Epidermal melanocyte (primary cell): ENCODE results near the gene KCNV2.
"Not testable (repeated sequence)": the region's sequence is repeated elsewhere in the genome, so short reads cannot be mapped to it uniquely, and the experiment has no call there.

Source experiments
- DNase-seq: peaks from one replicate; pipeline ENCODE4 v3.0.0; 2011; ENCODE audit warnings: low spot score; ENCODE audit not compliant: insufficient read length

KCNV2 gene

DNA sequence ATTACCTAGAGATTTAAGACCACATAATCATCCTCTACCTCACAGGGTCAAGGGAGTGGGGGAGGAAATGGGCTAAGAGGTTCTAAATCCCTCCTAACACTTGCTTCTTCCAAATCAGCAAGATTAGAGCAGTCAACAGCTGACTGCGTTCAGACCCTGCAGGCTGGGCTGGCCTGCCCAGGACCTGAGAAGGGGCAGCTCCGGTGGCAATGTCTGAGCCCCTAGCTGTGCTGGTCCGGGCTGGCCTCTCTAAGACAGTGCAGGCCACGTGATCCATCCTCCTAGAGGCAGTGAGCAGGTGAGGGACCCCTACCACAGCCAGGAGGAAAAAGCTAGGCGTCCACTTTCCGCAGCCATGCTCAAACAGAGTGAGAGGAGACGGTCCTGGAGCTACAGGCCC lies at the start of gene KCNV2:
KCNV2 (plus strand) TSS at position 126 of the 400 bp plus-strand sequence; CDS start at position 356, 230 bp downstream.
- no peak for DNase-seq

DNA sequence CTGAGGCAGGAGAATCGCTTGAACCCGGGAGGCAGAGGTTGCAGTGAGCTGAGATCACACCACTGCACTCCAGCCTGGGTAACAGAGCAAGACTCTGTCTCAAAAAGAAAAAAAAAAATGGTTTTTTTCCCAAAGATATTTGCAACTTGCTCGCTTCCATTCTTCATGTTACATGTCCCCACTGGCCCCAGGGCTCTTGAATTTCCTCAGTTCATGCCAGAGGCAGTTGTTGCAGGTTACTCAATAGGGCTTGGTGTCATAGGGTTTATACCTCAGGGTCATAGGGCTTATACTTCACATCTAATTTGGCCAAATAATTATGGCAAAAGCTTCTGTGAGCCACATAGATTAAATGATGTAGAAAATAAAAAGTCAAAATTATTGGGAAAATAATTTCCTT lies 44.1 kb upstream of the KCNV2 start:
- no peak for DNase-seq

DNA sequence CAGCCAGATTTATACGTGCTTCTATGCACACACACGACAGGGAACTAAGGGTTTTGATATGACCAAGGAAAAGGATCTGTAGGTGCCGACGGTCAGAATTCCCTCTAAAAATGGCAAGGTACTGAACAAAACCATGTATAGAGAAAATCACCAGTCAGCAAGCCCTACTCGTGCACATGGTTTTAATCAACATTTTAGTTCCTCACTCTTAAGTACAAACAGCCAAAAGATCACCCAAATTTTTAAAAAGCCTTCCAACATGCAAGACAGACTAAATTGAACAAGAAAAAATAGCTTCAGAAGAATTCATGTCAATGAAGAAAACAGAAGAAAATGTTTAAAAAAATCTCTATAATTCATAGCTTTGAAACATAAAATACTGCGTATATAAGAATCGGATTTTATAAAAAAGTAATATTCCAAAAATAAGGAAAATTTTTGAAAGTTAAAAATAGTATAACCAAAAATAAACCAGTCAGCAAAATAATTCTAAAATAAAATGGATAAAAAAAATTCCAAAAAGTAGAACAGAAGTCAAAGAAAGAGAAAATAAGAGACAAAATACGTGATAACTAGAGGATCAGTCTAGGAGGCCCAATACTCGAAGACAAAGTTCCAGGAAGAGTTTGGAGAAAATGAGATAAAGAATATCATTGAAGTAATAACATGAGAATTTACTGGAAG lies 43.0 kb upstream of the KCNV2 start:
- DNase-seq = no peak

GRCh38 chr9:2675834-2676233 lies 41.5 kb upstream of the KCNV2 start:
- no peak for DNase-seq

DNA sequence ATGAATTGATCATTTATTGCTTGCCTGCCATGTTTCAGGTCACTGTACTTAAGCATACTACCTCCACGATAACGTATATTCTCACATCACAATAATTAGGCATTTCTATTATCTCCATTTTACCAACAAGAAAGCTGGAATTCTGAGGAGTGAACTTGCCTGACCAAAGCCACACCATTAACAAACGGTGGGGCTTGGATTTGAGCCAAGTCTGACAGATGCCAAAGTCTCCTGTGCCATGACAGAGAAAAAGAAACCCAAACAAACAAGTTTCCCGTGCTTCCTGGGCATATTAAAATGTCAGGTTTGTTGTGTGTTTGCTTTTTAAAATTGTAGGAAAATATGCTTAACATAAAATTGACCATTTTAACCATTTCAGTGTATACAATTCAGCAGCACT lies 40.8 kb upstream of the KCNV2 start:
- DNase-seq = no peak

- DNase-seq = no peak
Measured at GRCh38 chr9:2677915-2678889, 39.1 kb upstream of the KCNV2 start.

- DNase-seq = no peak
Measured at GRCh38 chr9:2679011-2679410, 38.3 kb upstream of the KCNV2 start.

DNA sequence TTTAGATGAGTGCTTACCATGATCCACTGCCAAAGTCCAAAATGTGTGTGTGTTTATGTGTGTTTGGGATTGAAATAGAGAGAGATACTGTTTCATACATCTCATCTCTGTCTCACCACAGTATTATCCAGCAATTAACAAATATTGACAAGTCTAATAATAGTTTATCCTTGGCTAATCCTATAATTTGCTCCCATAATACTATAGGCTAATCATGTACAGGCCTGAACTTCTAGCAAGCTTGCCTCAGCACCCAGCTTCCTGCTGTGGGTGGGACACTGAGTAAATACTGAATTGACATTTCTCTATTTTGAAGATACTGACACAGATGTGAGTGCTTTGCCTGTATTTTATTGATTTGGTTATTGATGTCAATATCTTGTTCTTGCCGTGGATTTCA lies 35.3 kb upstream of the KCNV2 start:
- no peak for DNase-seq

DNA sequence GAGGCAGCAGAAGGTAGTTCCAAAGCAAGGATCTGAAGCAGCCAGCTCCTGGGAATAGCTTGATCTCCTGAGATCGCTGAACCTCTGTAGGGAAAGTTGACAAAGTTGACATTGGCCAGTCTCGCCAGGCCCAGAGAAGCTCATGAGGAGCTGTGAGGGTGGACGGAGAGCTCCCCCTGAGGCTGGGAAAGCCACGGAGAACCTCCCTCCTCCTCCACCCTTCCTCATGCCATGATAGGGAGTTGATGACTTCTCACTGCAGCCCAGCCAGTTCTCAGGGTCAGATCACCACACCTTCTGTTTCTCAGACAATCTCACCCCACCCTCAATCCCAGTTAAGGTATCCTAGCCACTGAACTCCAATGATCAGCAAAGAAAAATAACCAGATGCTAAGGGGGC lies 30.4 kb upstream of the KCNV2 start:
- no peak for DNase-seq

DNA sequence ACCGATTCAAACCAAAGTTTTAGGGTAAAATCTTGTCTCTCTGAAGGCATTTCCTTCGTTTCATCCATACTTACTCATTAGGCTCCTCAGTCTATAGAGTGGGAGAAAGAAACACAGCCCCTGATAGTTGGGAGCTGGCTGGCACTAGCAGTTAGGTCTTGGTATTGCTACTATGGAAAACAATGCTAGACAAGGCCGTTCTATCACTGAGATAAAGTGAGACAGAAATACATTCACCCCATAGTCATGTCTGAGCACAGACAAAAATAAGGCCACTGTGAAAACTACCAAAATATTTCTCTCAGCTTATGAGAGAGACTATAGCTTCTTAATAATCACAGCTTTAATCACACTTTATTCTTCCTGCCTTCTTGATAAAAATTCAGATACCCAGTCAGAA lies 28.7 kb upstream of the KCNV2 start:
- no peak for DNase-seq

DNA sequence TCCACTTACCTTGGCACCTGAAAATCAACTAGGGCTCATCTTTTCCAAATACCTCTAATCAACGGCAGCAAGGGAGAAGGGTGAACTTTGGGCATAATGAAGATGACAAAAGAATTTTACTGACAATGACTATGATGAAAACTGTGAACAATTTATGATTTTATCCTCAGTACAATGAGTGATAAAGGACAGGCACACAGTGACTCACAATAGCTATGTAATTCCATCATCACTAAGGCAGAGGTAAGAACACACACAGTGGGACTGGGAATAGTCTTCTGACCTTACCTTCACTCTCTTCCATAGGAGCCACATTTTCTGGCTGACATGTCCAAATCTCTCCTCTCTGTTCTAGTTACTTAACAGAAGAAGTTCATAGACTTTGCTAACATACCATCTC lies 26.1 kb upstream of the KCNV2 start:
- no peak for DNase-seq

- DNase-seq = no peak
Measured at GRCh38 chr9:2691626-2692025, 25.7 kb upstream of the KCNV2 start.

GRCh38 chr9:2693056-2693455 lies 24.3 kb upstream of the KCNV2 start:
- no peak for DNase-seq

DNA sequence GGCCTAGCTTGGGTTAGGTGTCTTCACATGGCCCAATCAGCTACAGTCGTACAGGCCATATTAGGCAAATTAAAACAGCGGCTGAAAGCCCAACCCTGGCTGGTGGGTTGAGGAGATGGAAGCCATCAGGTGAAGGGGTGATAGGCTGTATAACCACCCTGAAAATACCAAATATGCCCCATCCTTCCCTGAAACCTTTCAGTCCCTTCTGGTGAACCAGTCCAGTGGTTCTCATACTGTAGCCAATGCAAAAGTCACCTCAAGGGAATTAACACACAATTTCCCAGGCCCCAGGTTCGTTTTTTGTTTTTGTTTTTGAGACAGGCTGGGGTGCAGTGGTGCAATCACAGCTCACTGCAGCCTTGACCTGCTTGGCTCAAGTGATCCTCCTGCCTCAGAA lies 19.8 kb upstream of the KCNV2 start:
- no peak for DNase-seq

- no peak for DNase-seq
Measured at GRCh38 chr9:2700398-2700797, 16.9 kb upstream of the KCNV2 start.

- no peak for DNase-seq
Measured at GRCh38 chr9:2700909-2701550, 16.3 kb upstream of the KCNV2 start.

DNA sequence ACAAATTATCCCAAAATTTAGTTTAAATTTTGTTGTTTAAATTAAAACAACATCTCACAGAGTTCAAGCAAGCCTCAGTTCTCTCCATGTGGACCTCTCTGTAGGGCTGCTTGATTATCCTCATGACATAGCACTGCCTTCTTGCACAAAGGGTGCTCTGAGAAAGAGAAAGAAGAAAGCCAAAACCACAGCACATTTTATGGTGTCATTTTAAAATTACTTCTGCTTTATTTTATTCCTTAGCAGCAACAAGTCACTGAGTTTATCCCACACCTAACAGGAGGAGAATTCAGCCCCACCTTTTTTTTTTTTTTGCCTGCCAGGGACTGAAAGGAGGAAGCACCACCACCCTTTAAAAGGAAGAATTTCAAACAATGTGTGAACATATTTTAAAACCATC lies 12.8 kb upstream of the KCNV2 start:
- DNase-seq = no peak

GRCh38 chr9:2707256-2707655 lies 10.1 kb upstream of the KCNV2 start:
- not testable (repeated sequence) for DNase-seq

- no peak for DNase-seq
Measured at GRCh38 chr9:2709645-2710101, 7.6 kb upstream of the KCNV2 start.

GRCh38 chr9:2711716-2712115 lies 5.6 kb upstream of the KCNV2 start:
- no peak for DNase-seq

DNA sequence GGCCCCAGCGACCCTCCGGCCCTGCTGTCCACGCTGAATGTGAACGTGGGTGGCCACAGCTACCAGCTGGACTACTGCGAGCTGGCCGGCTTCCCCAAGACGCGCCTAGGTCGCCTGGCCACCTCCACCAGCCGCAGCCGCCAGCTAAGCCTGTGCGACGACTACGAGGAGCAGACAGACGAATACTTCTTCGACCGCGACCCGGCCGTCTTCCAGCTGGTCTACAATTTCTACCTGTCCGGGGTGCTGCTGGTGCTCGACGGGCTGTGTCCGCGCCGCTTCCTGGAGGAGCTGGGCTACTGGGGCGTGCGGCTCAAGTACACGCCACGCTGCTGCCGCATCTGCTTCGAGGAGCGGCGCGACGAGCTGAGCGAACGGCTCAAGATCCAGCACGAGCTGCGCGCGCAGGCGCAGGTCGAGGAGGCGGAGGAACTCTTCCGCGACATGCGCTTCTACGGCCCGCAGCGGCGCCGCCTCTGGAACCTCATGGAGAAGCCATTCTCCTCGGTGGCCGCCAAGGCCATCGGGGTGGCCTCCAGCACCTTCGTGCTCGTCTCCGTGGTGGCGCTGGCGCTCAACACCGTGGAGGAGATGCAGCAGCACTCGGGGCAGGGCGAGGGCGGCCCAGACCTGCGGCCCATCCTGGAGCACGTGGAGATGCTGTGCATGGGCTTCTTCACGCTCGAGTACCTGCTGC lies 839 bp downstream of the KCNV2 start:
- DNase-seq = no peak

DNA sequence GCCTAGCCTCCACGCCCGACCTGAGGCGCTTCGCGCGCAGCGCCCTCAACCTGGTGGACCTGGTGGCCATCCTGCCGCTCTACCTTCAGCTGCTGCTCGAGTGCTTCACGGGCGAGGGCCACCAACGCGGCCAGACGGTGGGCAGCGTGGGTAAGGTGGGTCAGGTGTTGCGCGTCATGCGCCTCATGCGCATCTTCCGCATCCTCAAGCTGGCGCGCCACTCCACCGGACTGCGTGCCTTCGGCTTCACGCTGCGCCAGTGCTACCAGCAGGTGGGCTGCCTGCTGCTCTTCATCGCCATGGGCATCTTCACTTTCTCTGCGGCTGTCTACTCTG lies 1.4 kb downstream of the KCNV2 start:
- DNase-seq = no peak
